Astrocyte of the spinal cord (primary cell): ENCODE results near the gene VBP1.
"Not testable (repeated sequence)": the region's sequence is repeated elsewhere in the genome, so short reads cannot be mapped to it uniquely, and the experiment has no call there.

Experiments
- DNase-seq: peaks from one replicate; pipeline ENCODE4 v3.0.0; 2011; ENCODE audit warnings: low read depth, low spot score
- H3K4me3 ChIP-seq: 2 replicates; pipeline ENCODE4 v1.5.1; 2011; ENCODE audit warnings: low read depth, mild to moderate bottlenecking, low read length, moderate library complexity
- in situ Hi-C: cut with HindIII; loops from 2 replicates; pipeline ENCODE4 v1.10.0; 2017; ENCODE audit warnings: low sequenced_read_pairs
- TF ChIP-seq, protein P1 (sequence below): IDR thresholded peaks from 2 replicates; pipeline ENCODE4 v1.5.1; 2012; ENCODE audit warnings: low read depth, mild to moderate bottlenecking, low read length, inconsistent platforms

The VBP1 gene

DNA sequence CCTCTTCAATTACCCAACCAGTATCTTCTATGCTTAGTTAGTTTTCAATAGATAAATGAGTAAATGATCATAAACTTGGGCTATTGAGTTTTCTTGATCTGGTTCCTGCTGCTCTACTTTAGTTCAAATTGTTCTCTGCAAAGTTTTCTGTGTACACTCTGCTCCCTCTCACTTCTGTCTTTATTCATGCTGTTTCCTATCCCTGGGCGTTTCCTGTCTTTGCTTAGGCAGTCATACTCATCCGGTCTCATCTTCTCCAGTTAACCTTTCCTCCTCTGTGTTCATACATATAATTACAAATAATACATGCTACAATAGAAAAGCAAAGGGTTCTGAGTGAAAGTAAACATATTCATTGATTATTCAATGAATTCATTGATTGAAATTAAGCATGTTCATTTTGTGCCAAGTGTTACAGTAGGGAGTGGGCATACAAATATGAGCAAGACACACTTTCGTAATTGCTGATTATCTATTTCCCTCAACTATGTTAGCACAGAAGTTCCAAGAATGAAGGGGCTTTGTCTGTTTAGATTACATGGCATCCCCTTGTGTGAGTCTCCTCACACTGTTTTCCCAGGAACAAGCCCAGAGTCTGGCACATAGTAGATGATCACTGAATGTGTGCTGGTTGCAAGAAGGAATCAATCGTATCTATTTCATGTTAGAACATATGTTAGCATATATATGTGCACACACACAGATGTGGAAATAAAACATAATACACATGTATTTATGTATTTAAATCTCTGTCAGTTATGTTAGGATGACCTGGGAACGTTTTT, 46.9 kb downstream of the VBP1 start:
- no peak for DNase-seq
- H3K4me3 ChIP-seq, result no peak overlapping the region
- in situ Hi-C loops, result no loop called here
- TF ChIP-seq, protein P1, sequence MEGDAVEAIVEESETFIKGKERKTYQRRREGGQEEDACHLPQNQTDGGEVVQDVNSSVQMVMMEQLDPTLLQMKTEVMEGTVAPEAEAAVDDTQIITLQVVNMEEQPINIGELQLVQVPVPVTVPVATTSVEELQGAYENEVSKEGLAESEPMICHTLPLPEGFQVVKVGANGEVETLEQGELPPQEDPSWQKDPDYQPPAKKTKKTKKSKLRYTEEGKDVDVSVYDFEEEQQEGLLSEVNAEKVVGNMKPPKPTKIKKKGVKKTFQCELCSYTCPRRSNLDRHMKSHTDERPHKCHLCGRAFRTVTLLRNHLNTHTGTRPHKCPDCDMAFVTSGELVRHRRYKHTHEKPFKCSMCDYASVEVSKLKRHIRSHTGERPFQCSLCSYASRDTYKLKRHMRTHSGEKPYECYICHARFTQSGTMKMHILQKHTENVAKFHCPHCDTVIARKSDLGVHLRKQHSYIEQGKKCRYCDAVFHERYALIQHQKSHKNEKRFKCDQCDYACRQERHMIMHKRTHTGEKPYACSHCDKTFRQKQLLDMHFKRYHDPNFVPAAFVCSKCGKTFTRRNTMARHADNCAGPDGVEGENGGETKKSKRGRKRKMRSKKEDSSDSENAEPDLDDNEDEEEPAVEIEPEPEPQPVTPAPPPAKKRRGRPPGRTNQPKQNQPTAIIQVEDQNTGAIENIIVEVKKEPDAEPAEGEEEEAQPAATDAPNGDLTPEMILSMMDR, result no peak

DNA sequence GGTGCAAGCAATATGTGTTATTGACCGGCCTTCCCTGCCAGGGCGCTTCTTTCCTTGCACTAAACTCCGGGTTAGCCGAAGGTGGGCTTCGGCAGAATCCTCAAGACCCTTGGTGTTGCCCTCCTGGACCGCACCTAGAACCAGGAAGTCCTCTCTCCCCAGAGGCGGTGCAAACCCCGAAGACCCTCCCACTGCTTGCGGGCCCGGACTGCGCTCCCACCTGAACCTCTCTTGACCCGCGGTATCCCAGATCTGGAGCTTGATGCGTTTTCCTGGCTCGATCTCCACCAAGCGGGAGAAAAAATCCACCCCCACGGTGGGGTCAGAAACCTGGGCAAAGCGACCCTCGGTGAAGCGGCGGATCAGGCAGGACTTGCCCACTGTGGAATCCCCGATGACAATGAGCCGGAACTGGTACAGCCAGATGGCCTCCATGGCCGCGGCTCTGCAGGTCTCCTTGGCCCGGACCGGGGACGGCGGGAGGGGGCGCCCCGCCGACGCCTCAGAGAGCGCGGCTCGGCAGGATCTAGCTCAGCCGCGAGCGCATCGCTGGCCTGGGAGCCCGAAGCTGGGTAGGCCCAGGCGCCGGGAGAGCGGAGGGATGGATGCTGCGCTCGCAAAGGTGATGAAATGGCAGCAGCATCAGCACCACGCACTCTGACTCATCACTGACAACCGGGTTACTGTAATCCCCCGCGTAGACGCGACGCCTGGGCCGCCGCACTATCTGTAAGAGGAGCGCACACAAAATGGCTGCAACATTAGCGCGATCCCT, 47.8 kb downstream of the VBP1 start, which contains the start of gene RAB39B:
RAB39B (minus strand) TSS at position 638 of the 775 bp plus-strand sequence; CDS start at position 435, 203 bp downstream.
- peak within 1 kb of the TSS; percentile 25 for H3K4me3 ChIP-seq
- in situ Hi-C loops, result no loop called here
- TF ChIP-seq, protein P1, result no peak
- peak; percentile 39 for DNase-seq

- in situ Hi-C loops, result no loop called here
- no peak overlapping the region for H3K4me3 ChIP-seq
- TF ChIP-seq, protein P1, result no peak
- DNase-seq, result no peak
Observed at GRCh38 chrX:155266439-155266838, 50.2 kb downstream of the VBP1 start.

DNA sequence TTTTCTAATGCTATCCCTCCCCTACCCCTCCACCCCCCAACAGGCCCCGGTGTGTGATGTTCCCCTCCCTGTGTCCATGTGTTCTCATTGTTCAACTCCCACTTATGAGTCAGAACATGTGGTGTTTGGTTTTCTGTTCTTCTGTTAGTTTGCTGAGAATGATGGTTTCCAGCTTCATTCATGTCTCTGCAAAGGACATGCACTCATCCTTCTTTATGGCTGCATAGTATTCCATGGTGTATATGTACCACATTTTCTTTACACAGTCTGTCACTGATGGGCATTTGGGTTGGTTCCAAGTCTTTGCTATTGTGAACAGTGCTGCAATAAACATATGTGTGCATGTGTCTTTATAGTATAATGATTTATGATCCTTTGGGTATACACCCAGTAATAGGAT, 51.7 kb downstream of the VBP1 start:
- DNase-seq, in situ Hi-C loops: not testable (repeated sequence)

DNA sequence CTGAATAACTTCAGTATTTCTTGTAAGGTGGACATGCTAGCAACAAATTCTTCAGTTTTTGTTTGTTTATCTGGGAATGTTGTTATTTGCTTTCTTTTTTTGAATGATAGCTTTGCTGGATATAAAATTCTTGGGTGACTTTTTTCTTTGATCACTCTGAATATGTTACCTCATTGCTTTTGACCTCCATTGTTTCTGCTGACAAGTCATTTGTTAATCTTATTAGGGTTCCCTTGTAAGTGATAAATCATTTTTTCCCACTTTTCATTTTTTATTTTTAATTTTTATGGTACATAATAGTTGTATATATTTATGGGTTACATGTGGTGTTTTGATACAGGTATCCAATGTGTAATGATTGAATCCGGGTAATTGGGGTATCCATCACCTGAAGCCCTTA, 54.7 kb downstream of the VBP1 start:
- in situ Hi-C loops, result no loop called here
- DNase-seq, result no peak
- no peak overlapping the region for H3K4me3 ChIP-seq
- TF ChIP-seq, protein P1, result no peak

More for the DNA sequence above, 51.7 kb downstream of the VBP1 start:
- H3K4me3 ChIP-seq, result not testable (repeated sequence)

GRCh38 chrX:155279873-155280272, 63.6 kb downstream of the VBP1 start:
- DNase-seq, result no peak
- TF ChIP-seq, protein P1, result no peak
- H3K4me3 ChIP-seq, result no peak overlapping the region
- in situ Hi-C loops, result no loop called here
